Coronary artery (tissue), 2 donors: ENCODE measurements around the gene COL5A3.

Experiments
- DNase-seq: peaks from one replicate; pipeline ENCODE4 v3.0.0-alpha.2; 2017; ENCODE audit warnings: low spot score
- H3K27ac ChIP-seq, 2 donors: fragments of 200-600 bp; sonication (generic); one replicate each; pipeline ENCODE4 v1.5.1; 2016 to 2019
- H3K4me3 ChIP-seq: fragments of 200-600 bp; sonication (generic); 2 replicates; pipeline ENCODE4 v1.5.1; 2016; ENCODE audit warnings: mild to moderate bottlenecking, moderate library complexity
- TF ChIP-seq, protein P1 (sequence below): fragments of 200-600 bp; sonication (generic); IDR thresholded peaks from one replicate; pipeline ENCODE4 v1.5.1; 2019; ENCODE audit warnings: antibody characterized with exemption

The COL5A3 gene

DNA sequence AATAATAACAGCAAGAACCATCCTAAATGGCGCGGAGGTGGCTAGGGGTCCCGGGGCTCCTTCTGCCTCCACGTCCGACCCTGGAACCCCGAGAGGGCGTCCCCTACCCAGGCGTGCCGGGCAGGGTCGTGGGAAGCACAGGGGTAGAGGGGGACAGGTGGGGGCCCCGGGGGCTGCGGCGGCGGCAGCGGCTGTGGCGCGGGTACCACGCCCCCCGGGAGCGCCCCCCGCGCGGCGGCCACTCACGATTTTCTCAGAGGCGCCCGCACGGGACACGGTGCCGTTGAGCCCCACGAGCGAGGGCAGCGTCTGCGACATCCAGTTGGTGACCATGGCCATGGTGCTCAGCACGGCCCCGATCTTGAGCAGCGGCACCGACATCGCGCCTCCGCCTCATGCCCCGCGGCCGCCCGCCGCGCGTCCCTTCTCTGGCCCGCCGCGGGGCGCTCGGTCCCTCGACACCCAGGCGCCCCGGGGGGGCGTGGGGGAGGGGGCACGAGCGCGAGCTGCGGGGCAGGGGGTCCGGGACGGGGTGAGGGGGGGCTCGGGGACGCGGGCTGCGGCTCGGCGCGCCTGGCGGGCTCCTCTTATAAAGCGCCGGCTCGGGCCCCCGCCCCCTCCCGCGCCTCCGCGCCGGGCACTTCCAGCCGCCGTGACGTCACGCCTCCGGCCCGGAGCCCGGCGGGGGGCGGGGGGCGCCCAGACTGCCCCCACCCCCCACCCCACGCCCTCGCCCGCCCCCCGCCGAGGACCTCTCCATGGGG lies 96.9 kb downstream of the COL5A3 start:
- H3K4me3 ChIP-seq, result peak overlapping the region; percentile 69
- TF ChIP-seq, protein P1, sequence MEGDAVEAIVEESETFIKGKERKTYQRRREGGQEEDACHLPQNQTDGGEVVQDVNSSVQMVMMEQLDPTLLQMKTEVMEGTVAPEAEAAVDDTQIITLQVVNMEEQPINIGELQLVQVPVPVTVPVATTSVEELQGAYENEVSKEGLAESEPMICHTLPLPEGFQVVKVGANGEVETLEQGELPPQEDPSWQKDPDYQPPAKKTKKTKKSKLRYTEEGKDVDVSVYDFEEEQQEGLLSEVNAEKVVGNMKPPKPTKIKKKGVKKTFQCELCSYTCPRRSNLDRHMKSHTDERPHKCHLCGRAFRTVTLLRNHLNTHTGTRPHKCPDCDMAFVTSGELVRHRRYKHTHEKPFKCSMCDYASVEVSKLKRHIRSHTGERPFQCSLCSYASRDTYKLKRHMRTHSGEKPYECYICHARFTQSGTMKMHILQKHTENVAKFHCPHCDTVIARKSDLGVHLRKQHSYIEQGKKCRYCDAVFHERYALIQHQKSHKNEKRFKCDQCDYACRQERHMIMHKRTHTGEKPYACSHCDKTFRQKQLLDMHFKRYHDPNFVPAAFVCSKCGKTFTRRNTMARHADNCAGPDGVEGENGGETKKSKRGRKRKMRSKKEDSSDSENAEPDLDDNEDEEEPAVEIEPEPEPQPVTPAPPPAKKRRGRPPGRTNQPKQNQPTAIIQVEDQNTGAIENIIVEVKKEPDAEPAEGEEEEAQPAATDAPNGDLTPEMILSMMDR, result no peak
- DNase-seq, result no peak
- no peak overlapping the region for H3K27ac ChIP-seq

DNA sequence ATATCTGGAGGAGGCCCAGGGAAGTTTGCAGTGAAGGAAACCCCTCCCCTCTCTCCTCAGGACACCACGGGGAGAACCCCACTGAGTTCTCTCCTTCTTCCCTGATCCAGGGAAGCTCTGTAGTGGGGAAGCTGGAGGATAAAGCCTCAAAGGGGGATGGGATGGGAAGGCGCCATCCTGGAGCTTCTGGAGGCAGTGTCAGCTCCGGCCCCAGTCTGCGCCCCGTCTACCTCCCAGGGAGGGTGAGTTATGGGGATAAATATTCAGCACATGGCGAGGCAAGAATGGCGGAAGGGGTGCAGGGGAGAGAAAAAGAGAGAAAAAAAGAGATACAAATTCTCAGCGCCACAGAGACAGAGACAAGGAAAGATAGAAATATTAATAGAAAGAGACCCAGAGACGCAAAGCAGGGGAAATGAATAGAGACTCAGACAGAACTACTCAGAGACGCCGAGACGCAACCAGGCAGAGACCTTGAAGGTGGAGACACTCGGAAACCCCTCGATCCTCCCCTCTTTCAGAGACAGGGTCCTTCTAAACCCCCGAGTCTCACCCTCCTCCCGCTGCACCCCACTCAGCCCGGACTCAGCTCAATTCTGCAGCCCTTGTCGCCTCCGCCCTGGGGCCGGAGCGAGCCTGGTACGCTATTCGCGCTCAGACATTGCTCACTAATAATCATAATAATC lies 97.6 kb downstream of the COL5A3 start:
- H3K27ac ChIP-seq, result no peak overlapping the region
- H3K4me3 ChIP-seq, result peak overlapping the region; percentile 69
- DNase-seq, result no peak
- TF ChIP-seq, protein P1, result no peak

DNA sequence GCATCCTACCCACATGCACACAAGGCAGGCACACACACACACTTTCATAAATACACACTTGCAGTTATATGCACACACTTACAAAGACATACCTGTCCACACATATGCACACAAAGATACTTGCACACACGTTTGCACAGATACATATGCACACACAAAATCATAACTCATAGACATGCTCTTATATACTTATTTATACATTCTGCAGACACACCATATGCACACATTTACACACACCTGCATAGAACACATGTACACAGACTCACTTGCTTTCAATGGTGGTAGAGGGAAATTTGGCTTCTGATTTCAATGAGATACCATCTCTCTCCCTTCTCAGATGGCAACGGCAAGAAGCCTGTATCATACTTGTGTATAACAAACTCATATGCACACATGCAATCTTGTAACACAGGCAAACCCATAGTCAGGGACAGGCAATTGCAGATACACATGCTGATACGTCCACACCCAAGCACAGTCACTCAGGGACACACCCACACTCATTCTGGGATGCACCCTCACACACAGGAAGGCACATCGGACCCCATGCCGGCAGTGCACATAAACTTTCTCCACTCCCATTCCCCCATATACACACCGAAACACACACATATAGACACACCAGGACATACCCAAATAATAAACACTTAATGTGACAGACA lies 98.6 kb downstream of the COL5A3 start:
- Histone ChIP-seq H3K27ac (no peak overlapping the region), H3K4me3 (no peak overlapping the region)
- TF ChIP-seq, protein P1, result no peak
- no peak for DNase-seq

DNA sequence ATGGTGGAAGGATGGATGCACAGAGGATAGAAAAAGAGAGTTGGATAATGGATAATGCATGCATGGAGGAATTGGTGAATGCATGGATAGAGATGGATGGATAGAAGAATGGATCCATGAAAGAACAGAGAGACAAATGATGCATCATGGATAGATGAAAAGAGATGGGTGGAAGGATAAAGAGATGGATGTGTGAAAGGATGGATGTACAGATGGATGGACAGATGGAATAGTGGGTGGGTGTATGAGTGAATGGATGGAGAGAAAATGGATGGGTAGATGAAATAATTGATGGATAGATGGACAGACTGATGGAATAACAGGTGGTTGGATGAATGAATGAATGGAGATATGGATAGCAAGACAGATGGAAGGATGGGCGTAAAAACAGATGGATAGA lies 99.7 kb downstream of the COL5A3 start:
- H3K27ac ChIP-seq, result no peak overlapping the region
- TF ChIP-seq, protein P1, result no peak

More for the DNA sequence above, 99.7 kb downstream of the COL5A3 start:
- H3K4me3 ChIP-seq, result no peak overlapping the region
- no peak for DNase-seq
